ENCODE measurements around the gene ASPSCR1. TPM values are rescaled to one million over a fixed set of nuclear protein-coding genes. Genes with fewer than 3 reads are reported as not detected.

The ASPSCR1 gene
- total and polyA plus RNA-seq, 2 of the 13 experiments (the other 11 are each of a cell fraction or from before 2014, with no cell fraction given) = 274 to 314 TPM

DNA sequence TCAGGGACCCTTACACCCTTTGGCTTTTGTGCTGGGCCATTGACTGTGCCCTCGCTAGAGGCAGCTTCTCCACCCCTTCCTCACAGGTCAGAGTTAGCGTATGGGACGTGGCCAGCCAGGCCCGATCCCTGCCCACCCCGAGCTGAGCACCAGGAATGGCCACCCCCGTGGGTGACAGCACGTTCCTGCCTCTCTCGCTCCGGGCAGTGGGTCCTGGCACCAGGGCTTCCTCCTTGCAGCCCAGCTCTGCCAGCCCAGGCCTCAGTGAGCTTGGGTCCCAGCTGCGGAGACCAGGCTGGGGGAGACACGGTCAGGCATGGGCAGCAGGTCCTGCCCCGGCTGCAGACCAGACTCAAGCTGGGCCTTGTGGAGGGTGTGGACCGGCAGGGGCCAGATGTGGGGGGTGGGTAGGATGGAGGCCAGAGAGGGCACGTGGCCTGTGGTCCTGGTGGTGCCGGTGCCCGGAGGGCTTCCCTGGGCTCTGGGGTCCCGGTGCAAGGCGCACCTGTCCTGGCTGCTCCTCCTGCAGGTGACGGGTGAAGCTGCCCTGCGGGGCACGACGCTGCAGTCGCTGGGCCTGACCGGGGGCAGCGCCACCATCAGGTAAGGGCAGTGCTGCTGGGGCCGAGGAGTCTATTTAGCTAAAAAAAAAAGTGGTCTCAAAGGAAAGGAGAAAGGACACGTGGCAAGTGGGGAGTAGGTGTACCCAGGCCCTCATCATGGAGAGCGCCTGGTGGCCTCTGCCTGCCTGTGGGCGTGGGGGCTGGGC lies 18.2 kb downstream of the ASPSCR1 start (continued):
- TF ChIP-seq, protein P1, sequence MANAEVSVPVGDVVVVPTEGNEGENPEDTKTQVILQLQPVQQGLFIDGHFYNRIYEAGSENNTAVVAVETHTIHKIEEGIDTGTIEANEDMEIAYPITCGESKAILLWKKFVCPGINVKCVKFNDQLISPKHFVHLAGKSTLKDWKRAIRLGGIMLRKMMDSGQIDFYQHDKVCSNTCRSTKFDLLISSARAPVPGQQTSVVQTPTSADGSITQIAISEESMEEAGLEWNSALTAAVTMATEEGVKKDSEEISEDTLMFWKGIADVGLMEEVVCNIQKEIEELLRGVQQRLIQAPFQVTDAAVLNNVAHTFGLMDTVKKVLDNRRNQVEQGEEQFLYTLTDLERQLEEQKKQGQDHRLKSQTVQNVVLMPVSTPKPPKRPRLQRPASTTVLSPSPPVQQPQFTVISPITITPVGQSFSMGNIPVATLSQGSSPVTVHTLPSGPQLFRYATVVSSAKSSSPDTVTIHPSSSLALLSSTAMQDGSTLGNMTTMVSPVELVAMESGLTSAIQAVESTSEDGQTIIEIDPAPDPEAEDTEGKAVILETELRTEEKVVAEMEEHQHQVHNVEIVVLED (CRISPR knock-in tag; IDR thresholded peaks at IDR 0.05; ENCODE audit: borderline replicate concordance) = peak; percentile 29; the same call in 1 of the 2 replicates
- peak; percentile 47; the same call in 1 of the 2 replicates for TF ChIP-seq HOXA3 (CRISPR knock-in tag; IDR thresholded peaks at IDR 0.05)
- no peak; the same call in 1 of the 2 replicates for TF ChIP-seq WIZ (CRISPR knock-in tag; IDR thresholded peaks at IDR 0.05)
- TF ChIP-seq, protein P2, sequence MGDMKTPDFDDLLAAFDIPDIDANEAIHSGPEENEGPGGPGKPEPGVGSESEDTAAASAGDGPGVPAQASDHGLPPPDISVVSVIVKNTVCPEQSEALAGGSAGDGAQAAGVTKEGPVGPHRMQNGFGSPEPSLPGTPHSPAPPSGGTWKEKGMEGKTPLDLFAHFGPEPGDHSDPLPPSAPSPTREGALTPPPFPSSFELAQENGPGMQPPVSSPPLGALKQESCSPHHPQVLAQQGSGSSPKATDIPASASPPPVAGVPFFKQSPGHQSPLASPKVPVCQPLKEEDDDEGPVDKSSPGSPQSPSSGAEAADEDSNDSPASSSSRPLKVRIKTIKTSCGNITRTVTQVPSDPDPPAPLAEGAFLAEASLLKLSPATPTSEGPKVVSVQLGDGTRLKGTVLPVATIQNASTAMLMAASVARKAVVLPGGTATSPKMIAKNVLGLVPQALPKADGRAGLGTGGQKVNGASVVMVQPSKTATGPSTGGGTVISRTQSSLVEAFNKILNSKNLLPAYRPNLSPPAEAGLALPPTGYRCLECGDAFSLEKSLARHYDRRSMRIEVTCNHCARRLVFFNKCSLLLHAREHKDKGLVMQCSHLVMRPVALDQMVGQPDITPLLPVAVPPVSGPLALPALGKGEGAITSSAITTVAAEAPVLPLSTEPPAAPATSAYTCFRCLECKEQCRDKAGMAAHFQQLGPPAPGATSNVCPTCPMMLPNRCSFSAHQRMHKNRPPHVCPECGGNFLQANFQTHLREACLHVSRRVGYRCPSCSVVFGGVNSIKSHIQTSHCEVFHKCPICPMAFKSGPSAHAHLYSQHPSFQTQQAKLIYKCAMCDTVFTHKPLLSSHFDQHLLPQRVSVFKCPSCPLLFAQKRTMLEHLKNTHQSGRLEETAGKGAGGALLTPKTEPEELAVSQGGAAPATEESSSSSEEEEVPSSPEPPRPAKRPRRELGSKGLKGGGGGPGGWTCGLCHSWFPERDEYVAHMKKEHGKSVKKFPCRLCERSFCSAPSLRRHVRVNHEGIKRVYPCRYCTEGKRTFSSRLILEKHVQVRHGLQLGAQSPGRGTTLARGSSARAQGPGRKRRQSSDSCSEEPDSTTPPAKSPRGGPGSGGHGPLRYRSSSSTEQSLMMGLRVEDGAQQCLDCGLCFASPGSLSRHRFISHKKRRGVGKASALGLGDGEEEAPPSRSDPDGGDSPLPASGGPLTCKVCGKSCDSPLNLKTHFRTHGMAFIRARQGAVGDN (CRISPR knock-in tag; IDR thresholded peaks at IDR 0.05) = peak; percentile 88
- TF ChIP-seq, protein P3, sequence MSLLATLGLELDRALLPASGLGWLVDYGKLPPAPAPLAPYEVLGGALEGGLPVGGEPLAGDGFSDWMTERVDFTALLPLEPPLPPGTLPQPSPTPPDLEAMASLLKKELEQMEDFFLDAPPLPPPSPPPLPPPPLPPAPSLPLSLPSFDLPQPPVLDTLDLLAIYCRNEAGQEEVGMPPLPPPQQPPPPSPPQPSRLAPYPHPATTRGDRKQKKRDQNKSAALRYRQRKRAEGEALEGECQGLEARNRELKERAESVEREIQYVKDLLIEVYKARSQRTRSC (CRISPR knock-in tag; IDR thresholded peaks at IDR 0.05; ENCODE audit: low read depth) = no peak; the same call in 1 of the 2 replicates
- peak; percentile 67 for TF ChIP-seq ZFP41 (CRISPR knock-in tag; IDR thresholded peaks at IDR 0.05; ENCODE audit: borderline replicate concordance)
- TF ChIP-seq ETV5 (CRISPR knock-in tag; IDR thresholded peaks at IDR 0.05; ENCODE audit: borderline replicate concordance) = peak; percentile 14
- peak; percentile 39; the same call in 1 of the 2 replicates for TF ChIP-seq BHLHE40 (IDR thresholded peaks at IDR 0.05; ENCODE audit: low read length)
- TF ChIP-seq PBX2 (CRISPR knock-in tag; IDR thresholded peaks at IDR 0.05) = no peak
- TF ChIP-seq, protein P4, sequence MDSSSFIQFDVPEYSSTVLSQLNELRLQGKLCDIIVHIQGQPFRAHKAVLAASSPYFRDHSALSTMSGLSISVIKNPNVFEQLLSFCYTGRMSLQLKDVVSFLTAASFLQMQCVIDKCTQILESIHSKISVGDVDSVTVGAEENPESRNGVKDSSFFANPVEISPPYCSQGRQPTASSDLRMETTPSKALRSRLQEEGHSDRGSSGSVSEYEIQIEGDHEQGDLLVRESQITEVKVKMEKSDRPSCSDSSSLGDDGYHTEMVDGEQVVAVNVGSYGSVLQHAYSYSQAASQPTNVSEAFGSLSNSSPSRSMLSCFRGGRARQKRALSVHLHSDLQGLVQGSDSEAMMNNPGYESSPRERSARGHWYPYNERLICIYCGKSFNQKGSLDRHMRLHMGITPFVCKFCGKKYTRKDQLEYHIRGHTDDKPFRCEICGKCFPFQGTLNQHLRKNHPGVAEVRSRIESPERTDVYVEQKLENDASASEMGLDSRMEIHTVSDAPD (CRISPR knock-in tag; IDR thresholded peaks at IDR 0.05) = peak; percentile 13; the same call in 1 of the 2 replicates
- peak; percentile 19 for TF ChIP-seq JARID2 (CRISPR knock-in tag; IDR thresholded peaks at IDR 0.05; ENCODE audit: insufficient replicate concordance)
- peak; percentile 81; the same call in 1 of the 2 replicates for TF ChIP-seq ZNF326 (CRISPR knock-in tag; IDR thresholded peaks at IDR 0.05; ENCODE audit: borderline replicate concordance)
- TF ChIP-seq ZSCAN30 (CRISPR knock-in tag; IDR thresholded peaks at IDR 0.05) = no peak; the same call in 1 of the 2 replicates
- TF ChIP-seq ZNF230 (CRISPR knock-in tag; IDR thresholded peaks at IDR 0.05) = peak; percentile 57; the same call in 1 of the 2 replicates
- peak; percentile 47; the same call in 1 of the 2 replicates for TF ChIP-seq BORCS8-MEF2B (CRISPR knock-in tag; IDR thresholded peaks at IDR 0.05)
- peak; percentile 43 for TF ChIP-seq ZNF331 (CRISPR knock-in tag; IDR thresholded peaks at IDR 0.05)
- TF ChIP-seq CHCHD3 (CRISPR knock-in tag; IDR thresholded peaks at IDR 0.05) = 0 out of 2 replicates have a peak, but pooled peaks have one; percentile 88
- TF ChIP-seq ESRRA (CRISPR knock-in tag; IDR thresholded peaks at IDR 0.05; ENCODE audit: low read depth) = no peak
- TF ChIP-seq EHMT2 (IDR thresholded peaks at IDR 0.05; ENCODE audit: borderline replicate concordance, low read depth, low read length) = no peak
- peak; percentile 96 for TF ChIP-seq RBM22 (optimal IDR thresholded peaks at IDR 0.05; ENCODE audit: low read length)
